GM18508 (cell line): Measurements from ENCODE around the gene CDKL1.

Experiments used
- ATAC-seq: cut with Tn5 transposase; IDR thresholded peaks from one replicate; pipeline ENCODE4 v1.9.1; 2021; ENCODE audit warnings: moderate number of reproducible peaks; ENCODE audit not compliant: insufficient read depth, unreplicated experiment

The CDKL1 gene

GRCh38 chr14:50396631-50397389 is at the start of gene CDKL1:
CDKL1 (minus strand) TSS chr14:50396881; CDS start chr14:50395868, 1,013 bp downstream.
- no peak for ATAC-seq

DNA sequence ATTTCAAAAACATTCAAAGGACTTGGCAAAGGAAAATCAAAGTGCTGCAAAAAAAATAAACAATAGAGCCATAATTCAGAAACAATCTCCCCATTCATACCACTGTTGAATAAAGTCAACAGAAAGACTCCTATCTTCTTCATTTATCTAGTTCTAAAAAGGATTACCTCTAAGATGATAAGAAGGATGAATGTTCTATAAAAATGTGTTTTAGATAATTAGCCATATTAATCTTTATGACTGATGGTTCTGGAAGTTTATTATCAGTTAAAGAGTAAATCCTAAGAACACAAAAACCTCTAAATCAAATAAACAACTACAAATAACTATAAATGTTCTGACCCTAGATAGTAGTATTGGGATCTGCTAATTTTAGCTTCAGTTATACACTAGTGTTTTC is 37.8 kb upstream of the CDKL1 start:
- no peak for ATAC-seq

DNA sequence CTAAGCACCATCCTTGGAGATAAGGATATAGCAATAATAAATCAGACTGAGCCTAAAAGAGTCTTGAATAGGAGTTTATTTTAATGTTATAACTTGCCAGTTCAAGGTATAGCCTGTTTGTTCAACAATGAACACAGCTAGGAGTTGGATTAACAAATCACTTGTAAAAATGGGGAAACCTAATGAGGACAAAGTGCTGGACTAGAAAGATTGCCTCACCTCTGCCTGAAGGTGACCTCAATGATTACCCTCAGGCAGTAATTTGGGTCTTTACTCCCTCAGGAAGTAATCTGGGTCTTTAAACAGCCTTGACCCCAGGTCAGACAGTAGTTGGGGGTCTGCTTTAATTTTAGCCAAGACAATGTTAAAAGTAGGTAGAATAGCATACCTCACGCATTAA is 35.5 kb upstream of the CDKL1 start:
- no peak for ATAC-seq

- ATAC-seq = no peak
Measured at GRCh38 chr14:50425816-50426215, 29.1 kb upstream of the CDKL1 start.

DNA sequence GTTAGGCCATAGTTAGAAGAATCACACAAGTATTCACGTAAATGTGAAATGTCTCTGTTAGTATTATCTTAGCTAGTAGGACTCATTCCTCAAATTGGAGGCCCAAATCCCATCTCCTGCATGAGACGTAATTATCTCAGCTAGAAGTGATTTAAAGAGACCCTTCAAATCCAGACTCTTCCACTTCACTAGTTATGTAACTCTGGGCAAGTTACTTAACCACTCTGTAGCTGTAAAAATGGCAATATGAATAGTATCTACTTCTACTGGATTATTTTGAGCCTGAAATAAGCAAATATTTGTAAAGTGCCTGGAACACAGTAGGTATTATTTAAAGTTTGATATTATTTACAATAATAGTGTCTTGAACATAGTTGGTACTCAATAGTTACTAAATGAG is 28.4 kb upstream of the CDKL1 start:
- no peak for ATAC-seq

- ATAC-seq = no peak
Measured at GRCh38 chr14:50423529-50423928, 26.8 kb upstream of the CDKL1 start.

DNA sequence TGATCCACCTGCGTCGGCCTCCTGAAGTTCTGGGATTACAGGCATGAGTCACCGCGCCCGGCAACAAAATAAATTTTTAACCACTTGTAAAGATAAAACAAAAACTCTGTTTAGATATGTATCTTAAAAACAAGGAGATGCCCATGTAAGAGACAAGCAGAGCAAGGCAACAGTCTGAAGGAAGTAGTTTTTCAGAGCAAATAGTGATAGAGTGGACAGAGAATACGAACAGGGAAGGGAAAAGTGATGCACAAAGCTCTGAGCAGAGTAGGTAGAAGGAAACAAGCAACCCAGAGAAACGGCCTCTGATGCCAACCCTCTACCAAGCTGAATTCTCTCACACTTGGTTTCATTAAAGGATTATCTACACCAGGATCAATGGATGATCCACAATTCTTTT is 24.8 kb upstream of the CDKL1 start:
- no peak for ATAC-seq

- no peak for ATAC-seq
Measured at GRCh38 chr14:50417853-50418252, 21.2 kb upstream of the CDKL1 start.

DNA sequence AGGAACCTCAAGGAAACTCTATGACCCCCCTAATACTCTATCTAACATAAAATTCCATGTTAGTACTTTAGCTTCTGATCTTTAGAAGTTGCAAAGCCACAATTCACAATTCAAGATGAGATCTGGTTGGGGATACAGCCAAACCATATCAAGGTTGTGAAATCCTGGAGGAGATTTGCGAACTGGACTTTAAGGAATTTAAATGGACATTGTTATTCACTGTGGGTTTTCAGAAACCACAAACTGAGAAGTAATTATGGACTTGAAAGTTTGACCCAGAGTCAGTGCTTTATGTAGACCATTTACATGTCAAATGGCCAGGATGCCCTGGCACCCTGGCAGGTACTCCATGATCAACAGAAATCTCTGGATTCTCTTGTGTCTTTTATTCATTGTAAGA is 14.2 kb upstream of the CDKL1 start:
- ATAC-seq = no peak

- no peak for ATAC-seq
Measured at GRCh38 chr14:50410071-50410470, 13.4 kb upstream of the CDKL1 start.

- no peak for ATAC-seq
Measured at GRCh38 chr14:50407111-50407812, 10.6 kb upstream of the CDKL1 start.

- ATAC-seq = no peak
Measured at GRCh38 chr14:50403419-50403818, 6.7 kb upstream of the CDKL1 start.

DNA sequence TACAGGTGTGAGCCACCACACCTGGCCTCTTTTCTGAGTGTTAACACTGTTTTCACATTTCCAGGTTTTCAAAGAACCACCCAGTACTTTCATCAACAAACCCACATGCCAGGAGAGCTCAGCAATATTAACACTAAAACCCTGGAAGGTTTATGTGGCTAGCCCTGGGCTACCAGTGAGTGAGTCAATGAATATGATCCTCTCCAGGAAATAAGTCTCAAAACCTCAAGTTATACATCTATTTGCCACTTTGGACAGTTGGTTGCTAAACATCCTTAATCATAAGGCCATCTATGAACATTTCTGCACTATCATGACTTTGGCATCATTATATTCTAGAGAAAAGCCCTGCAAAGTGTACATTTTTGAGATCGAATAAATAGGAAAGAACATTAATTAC is 6.3 kb upstream of the CDKL1 start:
- ATAC-seq = no peak

GRCh38 chr14:50400461-50400860 is 3.8 kb upstream of the CDKL1 start:
- ATAC-seq = no peak

- no peak for ATAC-seq
Measured at GRCh38 chr14:50399251-50400032, 2.8 kb upstream of the CDKL1 start.

GRCh38 chr14:50398189-50398580 is 1.5 kb upstream of the CDKL1 start:
- ATAC-seq = no peak

DNA sequence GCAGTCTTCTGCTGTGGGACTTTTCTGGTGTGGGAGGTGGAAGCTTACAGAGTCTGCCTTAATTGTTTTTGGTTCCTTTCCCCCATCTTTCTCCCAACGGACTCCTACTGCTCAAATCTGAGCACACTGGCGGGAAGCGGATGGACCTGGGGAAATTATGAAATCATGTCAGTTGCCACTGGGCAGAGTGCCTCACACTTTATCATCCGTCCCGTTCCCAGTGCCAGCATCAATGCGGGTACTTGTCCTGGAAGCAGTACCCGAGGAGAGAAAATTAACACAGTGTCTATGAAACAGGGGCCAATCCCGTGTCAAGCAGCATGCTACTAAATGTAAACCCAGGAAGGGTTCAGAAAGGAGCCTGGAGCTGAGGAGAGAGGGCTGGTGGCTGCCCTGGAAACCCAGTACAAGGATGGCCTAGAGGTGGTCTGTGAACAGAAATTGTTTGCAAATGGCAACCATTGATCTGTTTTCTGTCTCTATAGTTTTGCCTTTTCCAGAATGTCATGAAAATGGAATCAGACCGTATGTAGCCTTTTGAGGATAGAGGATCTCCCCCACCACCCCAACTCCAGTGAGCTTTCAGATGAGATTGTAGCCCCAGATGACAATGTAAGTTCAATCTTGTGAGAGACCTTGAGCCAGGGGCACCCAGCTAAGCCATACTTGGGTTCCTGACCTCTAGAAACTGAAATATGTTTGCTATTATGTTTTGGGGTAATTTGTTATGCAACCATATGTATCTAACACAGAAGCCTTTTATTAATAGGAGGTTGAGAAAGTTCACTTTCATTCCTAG is 908 bp upstream of the CDKL1 start:
- no peak for ATAC-seq

GRCh38 chr14:50395448-50395847 is 1.2 kb downstream of the CDKL1 start:
- no peak for ATAC-seq

- ATAC-seq = no peak
Measured at GRCh38 chr14:50394713-50395112, 2.0 kb downstream of the CDKL1 start.

DNA sequence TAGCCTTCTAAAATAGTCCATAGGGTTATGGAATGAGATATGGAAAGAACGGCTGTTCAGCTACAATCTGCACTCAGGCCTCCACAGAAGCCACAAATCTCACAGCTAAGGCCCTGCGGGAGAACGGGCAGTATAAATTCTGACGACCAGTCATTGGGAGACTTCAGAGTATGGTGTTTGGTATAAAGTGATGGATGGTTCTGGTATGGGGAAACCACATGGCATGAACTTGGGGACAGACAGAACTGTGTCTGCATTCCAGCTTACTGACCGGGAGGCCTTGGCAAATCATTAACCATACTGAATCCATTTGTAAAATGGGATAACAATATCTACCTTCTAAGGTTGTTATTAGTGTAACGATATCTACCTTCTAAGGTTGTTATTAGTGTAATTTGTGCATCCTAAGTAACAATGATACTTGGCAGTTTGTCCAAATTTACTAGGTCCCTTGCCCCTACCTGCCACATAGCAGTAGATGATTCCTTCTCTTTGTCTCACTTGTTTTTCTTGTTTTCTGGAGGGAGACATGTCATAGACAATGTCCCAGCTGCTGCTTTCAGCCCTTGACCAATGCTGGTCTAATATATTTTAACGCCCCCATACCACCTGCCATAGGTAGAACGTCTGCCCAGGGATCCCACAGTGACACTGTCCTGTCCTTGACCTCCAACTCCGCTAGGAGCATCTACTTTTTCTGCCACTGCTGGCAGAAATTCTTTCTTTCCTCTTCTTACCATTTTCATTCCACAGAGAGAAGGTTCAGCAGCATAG is 6.8 kb downstream of the CDKL1 start:
- ATAC-seq = no peak
